DOHH2 (cell line): ENCODE measurements around the gene MEAF6.

Experiments
- H3F3A ChIP-seq: fragments of 200-600 bp; sonication (generic), shearing (Covaris generic); 2 replicates; pipeline ENCODE4 v1.6.0; 2016; ENCODE audit warnings: antibody characterized with exemption, mild to moderate bottlenecking; ENCODE audit not compliant: control insufficient read depth, insufficient read depth
- H3K27ac ChIP-seq: fragments of 200-600 bp; sonication (generic); 2 replicates; pipeline ENCODE4 v1.5.1; 2014; ENCODE audit warnings: low read depth, mild to moderate bottlenecking, low read length, moderate library complexity
- H3K27me3 ChIP-seq: fragments of 200-600 bp; sonication (generic); 2 replicates; pipeline ENCODE4 v1.6.1; 2014; ENCODE audit warnings: mild to moderate bottlenecking, low read length, mixed read lengths; ENCODE audit not compliant: control insufficient read depth
- H3K36me3 ChIP-seq: fragments of 200-600 bp; sonication (generic); 2 replicates; pipeline ENCODE4 v1.6.1; 2014; ENCODE audit warnings: mild to moderate bottlenecking, low read length, moderate library complexity, mixed read lengths; ENCODE audit not compliant: control insufficient read depth
- H3K4me1 ChIP-seq: fragments of 200-600 bp; sonication (generic); 2 replicates; pipeline ENCODE4 v1.6.1; 2014; ENCODE audit warnings: mild to moderate bottlenecking, low read length, mixed read lengths; ENCODE audit not compliant: control insufficient read depth
- H3K4me2 ChIP-seq: fragments of 200-600 bp; sonication (generic); 2 replicates; pipeline ENCODE4 v1.6.0; 2014; ENCODE audit warnings: mild to moderate bottlenecking, low read length, moderate library complexity
- H3K4me3 ChIP-seq: fragments of 200-600 bp; sonication (generic); 2 replicates; pipeline ENCODE4 v1.5.1; 2014; ENCODE audit warnings: mild to moderate bottlenecking, low read length, mixed read lengths
- H3K79me2 ChIP-seq: fragments of 200-600 bp; sonication (generic); 2 replicates; pipeline ENCODE4 v1.6.1; 2014; ENCODE audit warnings: mild to moderate bottlenecking, low read length, mixed read lengths; ENCODE audit not compliant: control insufficient read depth
- H3K9me2 ChIP-seq: fragments of 200-600 bp; sonication (generic); replicated peaks from 2 replicates; pipeline ENCODE4 v1.6.1; 2014; ENCODE audit warnings: mild to moderate bottlenecking, low read length, mixed read lengths; ENCODE audit not compliant: control insufficient read depth
- H3K9me3 ChIP-seq: fragments of 200-600 bp; sonication (generic); 2 replicates; pipeline ENCODE4 v1.6.1; 2014; ENCODE audit warnings: antibody characterized with exemption, low read length, mixed read lengths; ENCODE audit not compliant: control insufficient read depth, insufficient read depth
- H4K20me1 ChIP-seq: fragments of 200-600 bp; sonication (generic); 2 replicates; pipeline ENCODE4 v1.6.0; 2014; ENCODE audit warnings: low read depth, mild to moderate bottlenecking, antibody characterized with exemption, low read length, moderate library complexity; ENCODE audit not compliant: control insufficient read depth, insufficient read depth
- EZH2phosphoT487 ChIP-seq: fragments of 200-600 bp; sonication (generic); IDR thresholded peaks from 2 replicates; pipeline ENCODE4 v1.6.1; 2017; ENCODE audit warnings: borderline replicate concordance, mild to moderate bottlenecking, antibody characterized with exemption, low read length, moderate library complexity, mixed read lengths
- TF ChIP-seq, protein P1 (sequence below): fragments of 200-600 bp; sonication (generic); IDR thresholded peaks from one replicate; pipeline ENCODE4 v1.5.1; 2014; ENCODE audit warnings: antibody characterized with exemption, mild to moderate bottlenecking, low read depth, low read length; ENCODE audit not compliant: poor library complexity, severe bottlenecking

MEAF6 gene

DNA sequence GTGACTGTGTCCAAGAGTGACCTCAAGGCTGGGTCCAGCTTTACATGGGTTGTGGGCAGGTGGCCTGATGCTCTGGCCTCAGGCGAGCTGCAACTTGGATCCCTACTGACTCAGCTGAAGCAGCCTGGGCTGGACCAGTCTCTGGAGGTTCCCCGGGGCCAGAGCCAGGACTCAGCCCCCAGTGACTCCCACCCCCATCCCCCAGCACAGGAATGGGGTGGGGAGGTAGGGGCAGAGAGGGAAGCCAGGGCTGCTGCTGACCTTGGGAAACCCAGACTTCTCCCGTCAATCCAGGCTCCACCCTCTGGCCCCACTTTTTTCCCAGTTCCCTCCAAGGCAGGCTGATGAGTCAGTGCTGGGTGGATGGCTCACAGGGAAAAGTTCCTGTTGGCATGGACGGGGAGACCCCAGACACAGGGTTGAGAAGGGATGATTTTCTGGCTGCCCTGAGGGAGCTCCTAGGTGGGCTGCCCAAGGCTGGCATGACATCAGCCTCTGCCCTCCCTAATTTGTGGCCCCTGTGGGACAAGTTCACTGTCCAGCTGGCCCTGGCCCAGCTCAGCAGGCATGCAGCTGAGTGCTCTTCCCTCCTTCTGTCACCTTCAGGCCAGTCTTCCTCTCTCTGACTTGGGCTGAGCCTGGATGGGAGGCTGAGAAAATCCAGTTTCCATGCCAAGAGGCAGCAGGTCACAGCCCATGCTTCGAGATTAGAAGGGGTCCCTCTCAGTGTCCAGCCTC, 37.9 kb downstream of the MEAF6 start:
- Histone ChIP-seq H3F3A (peaks cover 19% of the 10 kb centered on the region), H3K79me2 (peaks cover 61% of the 10 kb centered on the region), H3K4me3 (peak overlapping the region; percentile 95), H4K20me1 (peaks cover 10% of the 10 kb centered on the region; the same call in 1 of the 2 replicates), H3K9me3 (no peaks in the 10 kb centered on the region), H3K36me3 (peaks cover 66% of the 10 kb centered on the region), H3K4me1 (peaks cover 57% of the 10 kb centered on the region), H3K4me2 (peak overlapping the region; percentile 82), H3K27me3 (peaks cover 14% of the 10 kb centered on the region), H3K27ac (peak overlapping the region; percentile 85), H3K9me2 (no peaks in the 10 kb centered on the region)
- no peak for TF ChIP-seq EZH2phosphoT487
- TF ChIP-seq, protein P1, sequence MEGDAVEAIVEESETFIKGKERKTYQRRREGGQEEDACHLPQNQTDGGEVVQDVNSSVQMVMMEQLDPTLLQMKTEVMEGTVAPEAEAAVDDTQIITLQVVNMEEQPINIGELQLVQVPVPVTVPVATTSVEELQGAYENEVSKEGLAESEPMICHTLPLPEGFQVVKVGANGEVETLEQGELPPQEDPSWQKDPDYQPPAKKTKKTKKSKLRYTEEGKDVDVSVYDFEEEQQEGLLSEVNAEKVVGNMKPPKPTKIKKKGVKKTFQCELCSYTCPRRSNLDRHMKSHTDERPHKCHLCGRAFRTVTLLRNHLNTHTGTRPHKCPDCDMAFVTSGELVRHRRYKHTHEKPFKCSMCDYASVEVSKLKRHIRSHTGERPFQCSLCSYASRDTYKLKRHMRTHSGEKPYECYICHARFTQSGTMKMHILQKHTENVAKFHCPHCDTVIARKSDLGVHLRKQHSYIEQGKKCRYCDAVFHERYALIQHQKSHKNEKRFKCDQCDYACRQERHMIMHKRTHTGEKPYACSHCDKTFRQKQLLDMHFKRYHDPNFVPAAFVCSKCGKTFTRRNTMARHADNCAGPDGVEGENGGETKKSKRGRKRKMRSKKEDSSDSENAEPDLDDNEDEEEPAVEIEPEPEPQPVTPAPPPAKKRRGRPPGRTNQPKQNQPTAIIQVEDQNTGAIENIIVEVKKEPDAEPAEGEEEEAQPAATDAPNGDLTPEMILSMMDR: no peak

DNA sequence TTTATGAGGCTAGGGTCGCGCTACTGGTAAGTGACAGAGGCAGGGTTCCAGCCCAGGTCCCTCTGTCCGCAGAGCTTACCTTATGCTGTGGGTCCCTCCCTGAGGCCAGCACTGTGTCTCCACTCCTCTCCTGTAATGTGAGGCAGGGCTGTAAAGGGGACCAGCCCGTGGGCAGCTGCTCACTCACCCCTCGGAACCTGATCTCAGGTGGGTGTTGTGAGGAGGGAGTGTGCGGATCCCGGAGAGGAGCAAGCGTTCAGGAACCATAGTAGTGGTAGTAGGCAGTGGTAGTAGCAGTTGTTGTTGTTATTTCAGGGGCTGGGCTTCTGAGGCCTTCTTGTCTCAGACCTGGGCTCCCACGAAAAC, 38.5 kb downstream of the MEAF6 start:
- peaks cover 18% of the 10 kb centered on the region for H3K27me3 ChIP-seq
- H3K27ac ChIP-seq: peak overlapping the region; percentile 85
- H3F3A ChIP-seq: peaks cover 19% of the 10 kb centered on the region
- no peaks in the 10 kb centered on the region for H3K9me3 ChIP-seq
- H3K4me1 ChIP-seq: peaks cover 57% of the 10 kb centered on the region
- H3K9me2 ChIP-seq: no peaks in the 10 kb centered on the region
- peaks cover 61% of the 10 kb centered on the region for H3K36me3 ChIP-seq
- H3K4me3 ChIP-seq: peak overlapping the region; percentile 95
- TF ChIP-seq, protein P1: no peak
- peaks cover 61% of the 10 kb centered on the region for H3K79me2 ChIP-seq
- peaks cover 10% of the 10 kb centered on the region; the same call in 1 of the 2 replicates for H4K20me1 ChIP-seq
- peak overlapping the region; percentile 82 for H3K4me2 ChIP-seq

DNA sequence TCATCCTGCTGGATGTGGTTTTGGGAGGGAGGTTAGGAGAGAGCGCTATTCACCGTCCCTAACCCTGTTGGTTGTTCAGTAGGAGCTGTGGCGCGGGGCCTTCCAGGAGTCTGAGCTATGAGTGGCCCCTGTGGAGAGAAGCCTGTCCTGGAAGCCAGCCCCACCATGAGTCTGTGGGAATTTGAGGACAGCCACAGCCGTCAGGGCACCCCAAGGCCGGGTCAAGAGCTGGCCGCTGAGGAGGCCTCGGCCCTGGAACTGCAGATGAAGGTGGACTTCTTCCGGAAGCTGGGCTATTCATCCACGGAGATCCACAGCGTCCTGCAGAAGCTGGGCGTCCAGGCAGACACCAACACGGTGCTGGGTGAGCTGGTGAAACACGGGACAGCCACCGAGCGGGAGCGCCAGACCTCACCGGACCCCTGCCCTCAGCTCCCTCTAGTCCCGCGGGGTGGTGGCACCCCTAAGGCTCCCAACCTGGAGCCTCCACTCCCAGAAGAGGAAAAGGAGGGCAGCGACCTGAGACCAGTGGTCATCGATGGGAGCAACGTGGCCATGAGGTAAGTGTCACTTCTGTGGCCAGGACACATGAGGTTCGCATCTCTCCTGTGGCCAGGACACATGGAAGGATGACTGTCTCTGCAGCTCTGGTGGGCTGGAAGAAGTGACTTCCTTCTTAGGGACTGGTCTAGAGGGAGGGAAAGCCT, 39.0 kb downstream of the MEAF6 start:
- TF ChIP-seq EZH2phosphoT487: no peak
- TF ChIP-seq, protein P1: no peak
- peaks cover 10% of the 10 kb centered on the region; the same call in 1 of the 2 replicates for H4K20me1 ChIP-seq
- H3K4me2 ChIP-seq: peak overlapping the region; percentile 82
- peaks cover 60% of the 10 kb centered on the region for H3K79me2 ChIP-seq
- peak overlapping the region; percentile 95 for H3K4me3 ChIP-seq
- peak overlapping the region; percentile 85 for H3K27ac ChIP-seq
- H3K9me2 ChIP-seq: no peaks in the 10 kb centered on the region
- no peaks in the 10 kb centered on the region for H3K9me3 ChIP-seq
- peaks cover 18% of the 10 kb centered on the region for H3K27me3 ChIP-seq
- H3K4me1 ChIP-seq: peaks cover 57% of the 10 kb centered on the region
- H3K36me3 ChIP-seq: peaks cover 55% of the 10 kb centered on the region
- peaks cover 19% of the 10 kb centered on the region for H3F3A ChIP-seq
